Measurements from ENCODE around the gene LHFPL2.

Gene LHFPL2

GRCh38 chr5:78593465-78593864, 55.1 kb downstream of the LHFPL2 start:
- DNase-seq = no peak

DNA sequence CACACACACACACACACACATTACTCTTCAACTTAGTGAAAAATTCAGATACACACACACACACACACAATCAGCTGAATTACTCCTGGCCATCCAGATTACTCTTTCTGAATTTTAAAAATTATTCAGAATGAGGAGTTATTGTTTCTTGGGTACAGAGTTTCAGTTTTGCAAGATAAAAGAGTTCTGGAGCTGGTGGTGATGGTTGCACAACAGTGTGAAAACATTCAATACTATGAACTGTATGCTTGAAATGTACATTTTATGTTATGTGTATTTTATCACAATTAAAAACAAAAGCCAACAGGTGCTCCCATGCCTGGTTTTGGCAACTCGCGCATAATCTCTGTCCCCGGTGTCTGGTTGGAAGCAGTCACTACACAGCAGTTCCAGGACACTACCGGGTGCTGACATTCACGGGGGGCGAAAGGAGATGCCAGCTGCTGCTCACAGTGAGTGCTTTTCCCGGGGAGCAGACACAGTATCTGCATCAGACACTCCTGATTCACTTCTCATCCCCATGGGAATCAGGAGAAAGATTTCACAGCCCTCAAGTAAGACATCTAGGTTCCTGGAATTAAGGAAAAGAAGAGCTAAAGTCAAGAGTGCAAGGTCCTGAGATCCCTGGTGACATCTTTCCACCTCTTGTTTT, 55.7 kb downstream of the LHFPL2 start:
- no peak for DNase-seq

DNA sequence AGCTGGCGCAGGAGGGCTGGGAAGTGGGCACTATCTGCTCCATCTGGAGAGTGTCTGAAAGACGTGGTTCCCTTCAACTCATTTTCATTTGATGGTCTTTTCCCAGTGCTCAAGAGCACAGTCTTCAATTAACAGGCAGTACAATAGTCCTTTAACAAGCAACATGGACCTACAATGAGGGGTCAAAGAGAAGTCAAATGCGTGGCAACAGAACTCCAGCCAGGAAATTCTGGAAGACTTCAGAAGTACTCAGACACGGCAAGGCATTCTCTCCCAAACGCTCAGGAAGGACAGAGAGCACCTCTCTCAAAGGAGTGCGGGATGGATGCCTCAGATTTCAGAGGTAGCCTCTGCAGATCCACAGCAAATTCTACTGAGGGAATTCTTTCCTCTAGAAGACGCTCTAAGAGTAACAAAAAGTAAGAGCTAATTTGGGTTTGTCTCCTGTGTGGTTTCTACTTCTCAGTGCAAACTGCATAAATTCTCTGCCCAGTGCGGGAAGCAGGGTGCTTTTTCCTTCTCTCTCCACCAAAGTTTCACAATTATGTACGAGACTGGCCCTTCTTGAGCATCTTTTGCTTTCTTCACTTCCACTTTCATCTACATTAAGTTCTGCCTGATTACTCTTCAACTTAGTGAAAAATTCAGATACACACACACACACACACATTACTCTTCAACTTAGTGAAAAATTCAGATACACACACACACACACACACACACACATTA, 56.4 kb downstream of the LHFPL2 start:
- no peak for DNase-seq

- DNase-seq = no peak
These were observed 57.4 kb downstream of the LHFPL2 start for GRCh38 chr5:78591138-78591612.

GRCh38 chr5:78589923-78590322, 58.6 kb downstream of the LHFPL2 start:
- no peak for DNase-seq

GRCh38 chr5:78588507-78588906, 60.1 kb downstream of the LHFPL2 start:
- no peak for DNase-seq

DNA sequence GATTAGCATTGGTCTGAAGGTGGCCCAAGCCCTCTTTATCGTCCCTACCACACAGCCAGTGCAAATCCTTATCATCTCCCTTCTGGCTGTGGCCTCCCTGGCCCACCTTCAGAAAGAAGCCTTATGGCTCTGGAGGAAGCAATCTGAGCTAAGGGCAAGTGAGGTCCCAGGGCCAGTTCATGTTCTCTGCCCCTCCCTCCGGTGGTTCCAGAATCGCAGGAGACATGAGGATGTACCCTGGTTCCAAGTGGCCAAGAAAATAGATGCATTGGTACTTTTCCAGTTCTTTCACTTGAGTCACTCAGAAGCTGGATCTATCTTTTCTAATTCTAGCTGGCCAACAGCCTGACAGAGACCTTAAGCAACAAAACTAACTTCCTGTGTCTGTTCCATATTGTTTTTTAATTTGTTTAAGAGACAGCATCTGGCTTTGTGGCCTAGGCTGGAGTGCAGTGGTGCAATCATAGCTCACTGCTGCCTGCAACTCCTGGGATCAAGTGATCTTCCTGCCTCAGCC, 60.7 kb downstream of the LHFPL2 start:
- no peak for DNase-seq

DNA sequence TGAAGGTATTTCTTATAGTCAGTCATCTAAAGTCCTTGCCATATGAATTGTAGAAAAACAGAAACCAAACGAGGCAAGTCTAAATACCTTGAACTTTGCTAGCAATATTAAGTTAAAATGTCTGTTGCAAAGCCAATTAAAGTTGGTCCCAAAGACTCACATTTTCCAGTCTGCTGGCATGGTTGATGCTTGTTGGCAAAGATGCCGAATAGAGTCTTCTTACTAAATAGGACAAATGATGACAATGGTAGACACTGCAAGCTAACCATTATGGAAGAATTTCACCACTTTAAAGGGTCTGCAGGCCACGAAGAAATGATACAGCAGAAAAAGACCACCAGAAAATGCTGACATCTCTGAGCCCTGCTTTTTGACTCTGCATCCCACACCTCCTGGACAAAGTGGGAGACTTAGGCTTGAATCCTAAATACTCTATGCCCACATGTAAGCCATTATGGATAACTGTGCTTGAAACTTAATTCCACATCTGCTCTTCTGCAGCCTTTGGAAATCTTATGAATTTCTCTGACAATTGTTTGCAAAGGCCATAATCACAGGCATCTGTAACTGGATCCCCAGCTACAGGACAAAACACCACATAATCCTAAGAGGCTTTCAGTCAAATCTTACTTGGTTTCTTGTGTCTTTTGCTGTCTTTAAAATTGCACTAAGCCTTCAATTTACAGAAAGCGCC, 61.3 kb downstream of the LHFPL2 start:
- no peak for DNase-seq

DNA sequence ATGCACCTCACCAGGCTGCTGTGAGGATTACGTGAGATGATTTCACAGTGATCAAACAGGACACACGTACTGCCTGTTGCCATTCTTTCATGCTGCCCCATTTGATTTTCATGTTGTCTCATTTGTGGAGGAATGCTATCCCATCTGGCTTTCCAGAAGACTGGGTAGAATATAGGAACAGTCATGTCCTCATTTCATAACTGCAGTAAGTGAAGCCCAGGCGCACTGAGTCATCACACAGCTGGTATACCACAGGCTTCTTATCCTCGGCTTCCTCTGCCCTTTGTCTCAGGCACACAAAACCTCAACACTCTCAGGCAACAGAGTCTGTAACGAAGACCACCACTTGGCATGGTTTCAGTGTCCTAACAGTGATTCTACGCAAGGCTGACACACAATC, 62.3 kb downstream of the LHFPL2 start:
- no peak for DNase-seq

DNA sequence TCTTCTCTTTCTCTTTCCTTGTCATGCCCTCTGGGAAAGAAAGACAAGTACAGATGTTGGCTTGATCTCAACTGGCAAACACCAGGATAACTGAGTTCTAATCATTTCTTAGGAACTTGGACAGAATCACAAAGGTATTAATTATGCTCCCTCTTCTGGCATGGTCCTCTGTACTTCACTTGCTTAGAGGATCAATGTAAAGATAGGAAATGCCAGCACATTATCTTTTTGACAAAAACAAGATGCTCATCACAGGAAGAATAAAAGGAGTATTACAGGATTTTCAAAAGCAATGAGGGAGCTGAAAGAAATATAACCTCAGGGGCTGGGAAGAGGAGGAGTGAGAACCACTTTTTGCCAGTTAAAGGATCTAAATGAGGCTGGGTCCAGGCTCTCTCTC, 70.6 kb downstream of the LHFPL2 start:
- DNase-seq = no peak

- no peak for DNase-seq
These were observed 71.3 kb downstream of the LHFPL2 start for GRCh38 chr5:78577071-78577807.

GRCh38 chr5:78576376-78576775, 72.2 kb downstream of the LHFPL2 start:
- DNase-seq = no peak

DNA sequence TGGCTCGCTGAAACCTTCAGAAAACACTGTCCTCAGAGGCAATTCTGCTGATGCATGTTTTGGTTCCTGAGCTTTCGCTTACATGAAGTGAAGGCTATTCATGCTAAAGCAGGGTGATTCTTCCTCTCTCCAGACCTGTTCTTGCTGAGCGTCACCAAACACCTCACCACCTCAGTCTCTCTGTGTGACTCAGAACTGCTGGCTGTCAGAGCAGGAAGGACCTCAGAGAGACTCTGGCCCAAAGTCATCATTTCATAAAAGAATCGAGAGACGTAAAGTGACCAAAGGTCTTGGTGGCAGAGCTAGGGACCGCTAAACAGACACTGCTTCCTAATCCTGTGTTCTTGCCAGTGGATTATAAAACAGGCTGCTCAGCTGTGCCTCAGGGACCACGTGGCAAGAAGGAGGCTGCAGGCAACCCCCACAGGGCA, 73.8 kb downstream of the LHFPL2 start:
- DNase-seq = no peak

DNA sequence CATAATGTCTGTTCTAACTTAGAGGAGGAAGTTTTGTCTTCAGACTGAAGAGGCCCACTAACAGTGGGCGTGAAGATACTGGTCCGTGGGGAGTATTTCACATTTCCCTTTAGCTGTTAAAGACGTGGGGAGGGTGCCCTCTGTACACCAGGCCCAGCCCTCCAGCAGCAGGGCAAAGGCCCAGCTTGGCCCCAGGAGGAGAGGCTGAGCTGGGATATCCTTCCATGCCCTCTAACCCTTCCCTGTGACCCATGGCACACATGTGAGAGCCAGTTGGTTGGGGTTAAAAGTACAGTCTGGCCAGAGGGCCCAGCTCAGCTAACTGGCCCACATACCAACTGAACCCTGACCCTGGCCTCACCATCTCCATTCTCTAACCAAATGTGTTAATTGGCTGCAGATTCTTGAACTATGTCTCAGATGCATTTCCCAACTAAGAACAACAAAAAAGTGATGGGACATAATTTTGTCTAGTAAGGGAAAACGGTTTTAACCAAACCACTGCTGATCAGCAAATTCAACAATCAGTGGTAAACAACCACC, 74.4 kb downstream of the LHFPL2 start:
- no peak for DNase-seq

DNA sequence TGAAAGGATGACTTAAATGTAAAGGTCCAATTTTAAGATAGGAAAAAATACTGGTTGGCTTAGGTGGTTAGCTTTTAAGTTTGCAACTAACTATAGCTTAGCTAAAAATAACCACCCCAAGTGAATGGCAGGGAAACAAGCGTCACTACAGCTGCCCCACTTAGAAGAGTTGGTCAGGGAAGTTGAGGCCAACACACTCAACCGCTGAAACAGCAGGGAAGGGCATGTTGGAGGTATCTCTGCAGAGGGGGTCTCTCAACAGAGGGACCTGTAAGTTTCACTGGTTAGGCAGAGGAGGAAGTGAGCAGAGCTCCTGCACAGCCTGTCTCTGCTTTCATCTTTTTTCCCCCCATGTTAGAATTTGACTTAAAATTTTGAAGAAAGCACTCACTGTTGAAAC, 75.3 kb downstream of the LHFPL2 start:
- no peak for DNase-seq

DNA sequence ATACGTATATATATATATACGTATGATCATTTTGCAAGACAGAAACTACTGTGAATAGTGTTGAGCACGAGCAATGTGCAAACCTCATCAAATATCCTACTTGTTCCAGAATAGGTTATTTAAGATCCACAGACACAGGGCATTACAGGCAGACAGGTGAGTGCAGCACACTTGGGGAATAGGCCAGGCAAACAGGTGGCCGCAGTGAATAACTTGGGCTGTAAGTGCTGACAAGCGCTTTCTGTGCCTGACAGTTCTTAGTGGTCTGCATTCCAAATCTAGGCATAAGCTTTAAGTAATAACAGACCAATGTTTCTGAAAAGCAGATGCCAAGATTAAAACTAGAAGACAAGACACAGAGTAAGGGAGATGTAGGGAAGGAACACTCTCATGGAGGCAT, 77.9 kb downstream of the LHFPL2 start:
- DNase-seq = no peak

- DNase-seq = no peak
These were observed 79.1 kb downstream of the LHFPL2 start for GRCh38 chr5:78569441-78569840.

DNA sequence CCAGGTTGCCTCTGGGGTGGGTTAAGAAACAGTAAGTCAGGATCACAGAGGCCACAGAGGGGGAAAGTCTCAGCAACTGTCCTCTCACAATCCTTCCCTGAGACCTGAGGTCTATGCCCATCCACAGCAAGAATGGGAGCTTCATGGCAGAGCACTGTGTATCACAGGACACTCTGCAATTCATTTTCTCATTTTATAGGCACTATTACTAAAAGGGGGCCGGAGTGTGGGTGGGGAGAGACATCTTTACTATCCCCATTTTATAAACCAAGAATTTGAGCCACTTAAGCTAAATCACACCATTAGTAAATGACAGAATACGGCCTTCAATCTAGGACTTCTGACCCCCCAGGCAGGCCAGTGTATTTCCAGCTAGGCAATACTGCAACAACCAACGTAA, 79.9 kb downstream of the LHFPL2 start:
- no peak for DNase-seq

DNA sequence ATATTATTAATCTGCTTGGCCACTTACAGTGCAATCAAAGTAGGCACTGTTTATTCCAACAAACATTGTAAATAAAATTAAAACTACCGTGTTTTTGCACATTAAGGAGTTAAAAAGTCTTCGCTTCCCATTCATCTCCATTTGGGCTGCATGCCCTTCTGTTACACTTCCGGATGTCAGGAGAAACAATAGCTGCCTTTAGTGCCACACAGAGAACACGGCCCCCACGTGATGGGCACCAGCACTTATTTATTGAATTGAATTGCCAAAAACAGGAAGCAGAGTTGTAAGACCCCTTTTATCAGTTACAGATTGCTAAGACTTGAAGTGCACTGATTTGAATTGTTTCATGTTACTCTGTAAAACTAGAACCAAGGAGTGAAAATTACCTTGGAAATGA, 80.4 kb downstream of the LHFPL2 start:
- no peak for DNase-seq

- no peak for DNase-seq
These were observed 81.0 kb downstream of the LHFPL2 start for GRCh38 chr5:78567617-78568016.

DNA sequence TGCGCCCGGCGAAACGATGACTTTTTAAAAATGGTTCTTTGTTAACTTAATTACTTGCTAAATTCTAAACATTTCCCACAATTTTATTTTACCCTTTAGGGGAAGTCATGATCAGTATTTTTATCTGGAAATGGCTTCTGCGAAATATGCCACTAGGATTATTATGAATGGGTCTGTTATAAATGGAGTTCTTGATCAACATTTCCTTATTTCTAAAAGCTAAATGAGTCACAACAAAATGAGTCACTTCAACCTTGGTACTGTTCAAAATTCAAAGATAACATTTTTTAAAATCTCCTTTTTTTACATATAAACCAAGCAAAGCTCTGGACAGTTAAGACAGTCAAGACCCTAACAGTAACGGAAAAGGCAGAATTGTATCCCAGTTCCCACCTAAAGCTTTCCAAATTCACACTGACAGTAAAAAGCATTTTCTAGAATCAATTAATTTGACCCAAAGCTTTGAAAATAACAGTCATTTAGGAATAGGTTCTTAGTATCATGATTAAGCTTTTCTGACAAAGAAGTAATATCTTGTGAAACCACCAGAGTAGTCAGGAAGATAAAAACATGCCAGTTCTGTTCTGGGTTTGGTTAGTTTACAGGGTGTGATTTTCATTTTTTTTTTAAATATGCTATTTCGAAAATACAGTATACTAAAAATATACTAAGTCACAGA, 81.7 kb downstream of the LHFPL2 start:
- no peak for DNase-seq

GRCh38 chr5:78565395-78565794, 83.2 kb downstream of the LHFPL2 start:
- DNase-seq = no peak

All from GOT3 (cell line).